Neural cell (in vitro differentiated cells): Measurements from ENCODE around the gene LRPPRC.

Experiments
- CTCF ChIP-seq: fragments of 450-650 bp; IDR thresholded peaks from 2 replicates; pipeline ENCODE4 v1.5.1; 2014; ENCODE audit warnings: antibody characterized with exemption, mild to moderate bottlenecking, moderate library complexity; ENCODE audit not compliant: poor library complexity, severe bottlenecking
- EP300 ChIP-seq: fragments of 450-650 bp; conservative IDR thresholded peaks from 2 replicates; pipeline ENCODE4 v1.6.1; 2014; ENCODE audit warnings: antibody characterized with exemption, mild to moderate bottlenecking, moderate library complexity; ENCODE audit not compliant: poor library complexity, severe bottlenecking
- EZH2 ChIP-seq: fragments of 200-600, 300-800 bp; shearing (Covaris generic), sonication (generic); IDR thresholded peaks from 2 replicates; pipeline ENCODE4 v1.6.1; 2014; ENCODE audit warnings: antibody characterized with exemption, low read length, borderline replicate concordance, mild to moderate bottlenecking; ENCODE audit not compliant: insufficient read depth, poor library complexity, severe bottlenecking
- MXI1 ChIP-seq: fragments of 450-650 bp; conservative IDR thresholded peaks from 2 replicates; pipeline ENCODE4 v1.6.1; 2014; ENCODE audit warnings: antibody characterized with exemption, mild to moderate bottlenecking; ENCODE audit not compliant: poor library complexity, severe bottlenecking
- RAD21 ChIP-seq: fragments of 450-650 bp; conservative IDR thresholded peaks from 2 replicates; pipeline ENCODE4 v1.6.1; 2014; ENCODE audit warnings: antibody characterized with exemption, mild to moderate bottlenecking, moderate library complexity
- SMC3 ChIP-seq: fragments of 450-650 bp; conservative IDR thresholded peaks from 2 replicates; pipeline ENCODE4 v1.6.1; 2014; ENCODE audit warnings: antibody characterized with exemption, mild to moderate bottlenecking, moderate library complexity; ENCODE audit not compliant: poor library complexity
- TAF1 ChIP-seq: IDR thresholded peaks from 2 replicates; pipeline ENCODE4 v1.6.1; 2012; ENCODE audit warnings: low read depth

DNA sequence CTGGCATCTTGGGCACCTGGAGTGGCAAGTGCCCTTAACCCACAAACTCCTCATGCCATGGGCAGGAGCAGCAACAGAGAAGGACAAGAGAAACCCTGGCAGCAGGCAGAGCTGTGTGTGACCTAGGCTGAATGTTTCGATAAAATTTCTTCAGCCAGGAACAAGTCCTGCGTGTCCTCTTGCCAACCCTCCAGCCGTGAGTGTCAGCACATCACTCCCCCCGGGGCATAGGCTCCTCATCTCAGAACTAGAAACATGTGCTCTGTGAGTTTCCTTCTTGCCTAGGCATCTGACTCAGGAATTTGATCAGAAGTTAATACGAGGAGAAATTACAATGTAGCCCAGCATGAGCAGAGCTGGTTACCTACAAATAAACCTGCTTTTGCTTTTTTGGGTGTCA, 154.8 kb downstream of the LRPPRC start:
- TF ChIP-seq TAF1 = no peak
- TF ChIP-seq CTCF = no peak
- no peak for TF ChIP-seq MXI1
- TF ChIP-seq EZH2 = no peak
- no peak for TF ChIP-seq EP300
- no peak for TF ChIP-seq RAD21
- no peak for TF ChIP-seq SMC3
